ENCODE data around the gene ATG2A. TPM values are rescaled to one million over a fixed set of nuclear protein-coding genes. Genes with fewer than 3 reads are reported as not detected.

The ATG2A gene
- total RNA-seq, 2 donors from 2014 or later, result 30.6 to 32.8 TPM

- peak overlapping the region; percentile 27 to 73 for H3K9ac ChIP-seq (ENCODE audit: low read depth in 2 of 2, low read length in 2 of 2)
- H3K9me3 ChIP-seq, result no peaks in the 10 kb centered on the region
- no peak for DNase-seq
- H3K27me3 ChIP-seq, result no peaks in the 10 kb centered on the region
- peaks cover 6% of the 10 kb centered on the region for H3K36me3 ChIP-seq
- H3K27ac ChIP-seq, result peak overlapping the region; percentile 76
- H3K4me1 ChIP-seq, result peaks cover 39% of the 10 kb centered on the region
- no peak overlapping the region for H3K4me3 ChIP-seq
- TF ChIP-seq CTCF (IDR thresholded peaks at IDR 0.05), result no peak
- intact Hi-C loops (cut with DNase I), result no loop called here
Measured at GRCh38 chr11:64855596-64856304, 61.3 kb downstream of the ATG2A start.

GRCh38 chr11:64854534-64855502 lies 62.2 kb downstream of the ATG2A start:
- peak; percentile 89 for DNase-seq
- no peaks in the 10 kb centered on the region for H3K9me3 ChIP-seq
- no peak overlapping the region for H3K4me3 ChIP-seq
- intact Hi-C loops (cut with DNase I), result no loop called here
- peaks cover 3% of the 10 kb centered on the region for H3K36me3 ChIP-seq
- H3K4me1 ChIP-seq, result peaks cover 39% of the 10 kb centered on the region
- H3K9ac ChIP-seq (ENCODE audit: low read depth in 2 of 2, low read length in 2 of 2), result peak overlapping the region; percentile 27 to 73
- TF ChIP-seq CTCF (IDR thresholded peaks at IDR 0.05), result no peak
- peak overlapping the region; percentile 76 for H3K27ac ChIP-seq
- H3K27me3 ChIP-seq, result no peaks in the 10 kb centered on the region

- H3K4me1 ChIP-seq, result peaks cover 40% of the 10 kb centered on the region
- H3K27ac ChIP-seq, result peak overlapping the region; percentile 76
- no peaks in the 10 kb centered on the region for H3K36me3 ChIP-seq
- H3K27me3 ChIP-seq, result no peaks in the 10 kb centered on the region
- no peak overlapping the region for H3K4me3 ChIP-seq
- no peak for DNase-seq
- no peaks in the 10 kb centered on the region for H3K9me3 ChIP-seq
- TF ChIP-seq CTCF (IDR thresholded peaks at IDR 0.05), result no peak
- no peak overlapping the region for H3K9ac ChIP-seq (ENCODE audit: low read depth in 2 of 2, low read length in 2 of 2)
- intact Hi-C loops (cut with DNase I), result no loop called here
Measured at GRCh38 chr11:64854157-64854533, 62.9 kb downstream of the ATG2A start.

GRCh38 chr11:64853709-64854108 lies 63.3 kb downstream of the ATG2A start:
- H3K27ac ChIP-seq, result peak overlapping the region; percentile 39
- peak overlapping the region in 1 of 2 donors; percentile 50 for H3K9ac ChIP-seq (ENCODE audit: low read depth in 2 of 2, low read length in 2 of 2)
- intact Hi-C loops (cut with DNase I), result no loop called here
- H3K27me3 ChIP-seq, result no peaks in the 10 kb centered on the region
- DNase-seq, result no peak
- no peaks in the 10 kb centered on the region for H3K9me3 ChIP-seq
- H3K4me3 ChIP-seq, result no peak overlapping the region
- H3K36me3 ChIP-seq, result no peaks in the 10 kb centered on the region
- H3K4me1 ChIP-seq, result peaks cover 44% of the 10 kb centered on the region
- no peak for TF ChIP-seq CTCF (IDR thresholded peaks at IDR 0.05)

- no peaks in the 10 kb centered on the region for H3K9me3 ChIP-seq
- peak overlapping the region; percentile 39 for H3K27ac ChIP-seq
- no peak for DNase-seq
- no peaks in the 10 kb centered on the region for H3K36me3 ChIP-seq
- no peaks in the 10 kb centered on the region for H3K27me3 ChIP-seq
- TF ChIP-seq CTCF (IDR thresholded peaks at IDR 0.05), result no peak
- H3K4me3 ChIP-seq, result no peak overlapping the region
- intact Hi-C loops (cut with DNase I), result no loop called here
- no peak overlapping the region for H3K9ac ChIP-seq (ENCODE audit: low read depth in 2 of 2, low read length in 2 of 2)
- H3K4me1 ChIP-seq, result peaks cover 52% of the 10 kb centered on the region
Measured at GRCh38 chr11:64852804-64853509, 64.1 kb downstream of the ATG2A start.
